Trophoblast cell (in vitro differentiated cells and primary cell): ENCODE results near the gene CADM1.

Source experiments
- DNase-seq, 2 donors: peaks; one replicate each; pipeline ENCODE4 v3.0.0-alpha.2; 2016
- H2AFZ ChIP-seq: 2 replicates; pipeline ENCODE4 v1.6.1; 2013; ENCODE audit warnings: low read length, moderate library complexity, mild to moderate bottlenecking; ENCODE audit not compliant: insufficient read depth, poor library complexity
- H2AK5ac ChIP-seq: 2 replicates; pipeline ENCODE4 v1.6.1; 2013; ENCODE audit warnings: mild to moderate bottlenecking, low read length
- H2BK120ac ChIP-seq: 2 replicates; pipeline ENCODE4 v1.6.1; 2013; ENCODE audit warnings: low read length, mild to moderate bottlenecking, moderate library complexity; ENCODE audit not compliant: insufficient read depth, poor library complexity
- H2BK12ac ChIP-seq: 2 replicates; pipeline ENCODE4 v1.6.1; 2013; ENCODE audit warnings: mild to moderate bottlenecking, low read length, moderate library complexity
- H2BK5ac ChIP-seq: 2 replicates; pipeline ENCODE4 v1.6.1; 2013; ENCODE audit warnings: low read length, low read depth, moderate library complexity, mild to moderate bottlenecking; ENCODE audit not compliant: poor library complexity
- H3K14ac ChIP-seq: 2 replicates; pipeline ENCODE4 v1.6.1; 2013; ENCODE audit warnings: mild to moderate bottlenecking, low read length
- H3K18ac ChIP-seq: 2 replicates; pipeline ENCODE4 v1.6.1; 2013; ENCODE audit warnings: mild to moderate bottlenecking, low read length
- H3K23ac ChIP-seq: 2 replicates; pipeline ENCODE4 v1.6.1; 2013; ENCODE audit warnings: low read length
- H3K27ac ChIP-seq: 2 replicates; pipeline ENCODE4 v1.5.1; 2013; ENCODE audit warnings: low read depth, mild to moderate bottlenecking, inconsistent platforms, low read length, moderate library complexity
- H3K27me3 ChIP-seq: 2 replicates; pipeline ENCODE4 v1.6.1; 2013; ENCODE audit warnings: inconsistent platforms, mild to moderate bottlenecking, low read length, moderate library complexity; ENCODE audit not compliant: insufficient read depth
- H3K36me3 ChIP-seq, 2 experiments: 1 replicate in 1 of 2; 2 replicates in 1 of 2; pipeline ENCODE4 v1.6.1; 2013; ENCODE audit warnings: low read length in 2 of 2, mild to moderate bottlenecking in 2 of 2, moderate library complexity in 1 of 2; ENCODE audit not compliant: insufficient read depth in 2 of 2, control insufficient read depth in 1 of 2
- H3K4ac ChIP-seq: 2 replicates; pipeline ENCODE4 v1.6.1; 2013; ENCODE audit warnings: low read depth, mild to moderate bottlenecking, low read length, moderate library complexity
- H3K4me1 ChIP-seq, 2 experiments: 1 replicate in 1 of 2; 2 replicates in 1 of 2; pipeline ENCODE4 v1.6.1; 2013; ENCODE audit warnings: low read length in 2 of 2, mild to moderate bottlenecking in 2 of 2, moderate library complexity in 1 of 2; ENCODE audit not compliant: insufficient read depth in 2 of 2, control insufficient read depth in 1 of 2
- H3K4me2 ChIP-seq: 2 replicates; pipeline ENCODE4 v1.6.1; 2013; ENCODE audit warnings: inconsistent platforms, mild to moderate bottlenecking, low read length, moderate library complexity
- H3K4me3 ChIP-seq: 2 replicates; pipeline ENCODE4 v1.5.1; 2013; ENCODE audit warnings: mild to moderate bottlenecking, low read depth, low read length, inconsistent platforms
- H3K79me1 ChIP-seq: one replicate; pipeline ENCODE4 v1.6.1; 2013; ENCODE audit warnings: low read length
- H3K79me2 ChIP-seq: 2 replicates; pipeline ENCODE4 v1.6.1; 2013; ENCODE audit warnings: low read length, mild to moderate bottlenecking; ENCODE audit not compliant: control insufficient read depth, insufficient read depth, poor library complexity
- H3K9ac ChIP-seq: 2 replicates; pipeline ENCODE4 v1.6.1; 2013; ENCODE audit warnings: mild to moderate bottlenecking, low read length
- H3K9me3 ChIP-seq: 2 replicates; pipeline ENCODE4 v1.6.1; 2013; ENCODE audit warnings: low read depth, mild to moderate bottlenecking, control low read depth, inconsistent platforms, low read length; ENCODE audit not compliant: insufficient read depth
- H4K12ac ChIP-seq: 2 replicates; pipeline ENCODE4 v1.6.1; 2013; ENCODE audit warnings: low read depth, mild to moderate bottlenecking, low read length, moderate library complexity
- H4K8ac ChIP-seq: 2 replicates; pipeline ENCODE4 v1.6.1; 2013; ENCODE audit warnings: low read depth, mild to moderate bottlenecking, low read length, moderate library complexity
- H4K91ac ChIP-seq: one replicate; pipeline ENCODE4 v1.6.1; 2013; ENCODE audit warnings: low read depth, mild to moderate bottlenecking, low read length, moderate library complexity
- WGBS: extraction: QIAGEN DNeasy Blood & Tissue Kit; methylation state at CpG from one replicate; pipeline ENCODE4 v1.1.7; 2013; ENCODE audit warnings: missing lambda C conversion rate; ENCODE audit not compliant: insufficient read length, insufficient coverage; ENCODE audit errors: extremely low coverage; 5-methylcytosine and 5-hydroxymethylcytosine counted together

Gene CADM1

DNA sequence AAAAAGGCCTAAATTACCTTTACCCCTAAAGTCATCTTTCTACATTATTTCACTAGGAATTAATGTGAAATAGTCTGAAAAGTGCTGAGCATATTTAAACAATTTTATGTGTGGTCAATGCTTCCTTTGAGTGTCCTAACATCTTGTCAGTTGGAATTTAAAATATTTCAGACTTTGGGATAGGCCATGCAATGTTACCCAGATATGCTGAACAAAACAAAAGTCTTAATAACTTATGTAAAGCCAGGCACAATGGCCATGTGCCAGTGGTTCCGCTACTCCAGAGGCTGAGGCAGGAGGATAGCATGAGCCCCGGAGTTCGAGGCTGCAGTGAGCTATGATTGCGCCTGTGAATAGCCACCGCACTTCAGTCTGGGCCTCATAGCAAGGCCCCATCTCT lies 137.4 kb downstream of the CADM1 start:
- Histone ChIP-seq H2BK120ac (no peak overlapping the region), H3K18ac (no peak overlapping the region), H3K14ac (no peak overlapping the region), H4K8ac (no peak overlapping the region), H2BK5ac (no peak overlapping the region), H4K12ac (no peak overlapping the region), H3K79me2 (no peaks in the 10 kb centered on the region), H2AK5ac (no peak overlapping the region), H4K91ac (no peak overlapping the region), H3K9ac (no peak overlapping the region), H3K36me3 (peaks cover 0 to 1% of the 10 kb centered on the region in 2 experiments), H3K4me2 (no peak overlapping the region), H3K79me1 (no peaks in the 10 kb centered on the region), H2BK12ac (no peak overlapping the region), H3K4ac (no peak overlapping the region), H3K23ac (no peak overlapping the region), H3K4me3 (no peak overlapping the region), H3K27ac (no peak overlapping the region), H2AFZ (no peak overlapping the region), H3K4me1 (no peaks in the 10 kb centered on the region), H3K27me3 (no peaks in the 10 kb centered on the region), H3K9me3 (no peaks in the 10 kb centered on the region)
- WGBS: no CpG with 5 or more reads among the region's 5 CpGs
- no peak for DNase-seq

DNA sequence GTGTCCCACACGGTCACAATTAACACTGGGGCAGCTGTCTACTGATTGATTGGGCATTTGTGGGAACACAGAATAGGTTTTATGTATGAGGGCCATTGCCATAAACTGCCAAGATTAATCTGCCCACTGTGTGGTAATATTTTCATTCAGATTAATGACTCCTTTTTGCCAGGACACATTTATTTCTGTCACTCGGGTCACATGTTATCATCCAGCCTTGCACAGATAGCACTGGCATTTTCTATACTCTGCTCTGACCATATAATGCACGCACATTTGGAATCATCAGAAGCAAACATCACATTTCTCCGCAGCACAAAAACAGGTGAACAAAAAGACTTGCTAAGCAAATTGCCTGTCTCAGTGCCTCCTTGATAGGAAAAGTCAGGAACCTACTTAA lies 138.3 kb downstream of the CADM1 start:
- Histone ChIP-seq H2BK12ac (no peak overlapping the region), H3K4me1 (no peaks in the 10 kb centered on the region), H2AFZ (no peak overlapping the region), H3K4ac (no peak overlapping the region), H4K12ac (no peak overlapping the region), H3K4me3 (no peak overlapping the region), H3K27ac (no peak overlapping the region), H3K79me1 (no peaks in the 10 kb centered on the region), H3K4me2 (no peak overlapping the region), H3K18ac (no peak overlapping the region), H3K23ac (no peak overlapping the region), H2BK5ac (no peak overlapping the region), H3K14ac (no peak overlapping the region), H4K8ac (no peak overlapping the region), H3K79me2 (no peaks in the 10 kb centered on the region), H3K9ac (no peak overlapping the region), H2AK5ac (no peak overlapping the region), H4K91ac (no peak overlapping the region), H3K27me3 (no peaks in the 10 kb centered on the region), H2BK120ac (no peak overlapping the region), H3K36me3 (peaks cover 0 to 1% of the 10 kb centered on the region in 2 experiments), H3K9me3 (no peaks in the 10 kb centered on the region)
- DNase-seq: no peak
- no CpG with 5 or more reads among the region's 4 CpGs for WGBS

DNA sequence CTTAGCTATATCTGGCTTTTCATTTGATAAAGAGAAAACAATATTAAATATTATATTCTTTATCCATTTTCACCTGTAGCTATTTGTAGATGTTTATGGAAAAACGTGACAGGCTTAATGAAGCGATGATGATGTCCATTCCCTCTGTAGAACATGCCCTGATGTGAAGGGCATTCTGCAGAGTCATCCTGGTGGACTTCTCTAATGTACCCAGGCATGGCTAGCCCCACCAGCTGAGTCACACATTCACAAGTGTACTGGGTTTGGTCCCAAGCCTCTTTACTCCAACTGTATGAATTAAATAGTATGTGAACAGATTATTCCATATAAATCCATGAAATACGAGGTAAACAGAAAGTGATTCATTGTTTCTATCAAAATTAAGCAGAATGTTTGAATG lies 139.3 kb downstream of the CADM1 start:
- Histone ChIP-seq H4K8ac (no peak overlapping the region), H3K79me1 (no peaks in the 10 kb centered on the region), H4K91ac (no peak overlapping the region), H3K4me2 (no peak overlapping the region), H3K27ac (no peak overlapping the region), H3K79me2 (no peaks in the 10 kb centered on the region), H2AFZ (no peak overlapping the region), H2BK12ac (no peak overlapping the region), H4K12ac (no peak overlapping the region), H3K4me3 (no peak overlapping the region), H2BK120ac (no peak overlapping the region), H3K18ac (no peak overlapping the region), H3K9ac (no peak overlapping the region), H3K4ac (no peak overlapping the region), H3K23ac (no peak overlapping the region), H2AK5ac (no peak overlapping the region), H3K9me3 (no peaks in the 10 kb centered on the region), H3K36me3 (peaks cover 0 to 1% of the 10 kb centered on the region in 2 experiments), H3K27me3 (no peaks in the 10 kb centered on the region), H2BK5ac (no peak overlapping the region), H3K4me1 (no peaks in the 10 kb centered on the region), H3K14ac (no peak overlapping the region)
- no CpG with 5 or more reads among the region's 3 CpGs for WGBS
- DNase-seq: no peak

DNA sequence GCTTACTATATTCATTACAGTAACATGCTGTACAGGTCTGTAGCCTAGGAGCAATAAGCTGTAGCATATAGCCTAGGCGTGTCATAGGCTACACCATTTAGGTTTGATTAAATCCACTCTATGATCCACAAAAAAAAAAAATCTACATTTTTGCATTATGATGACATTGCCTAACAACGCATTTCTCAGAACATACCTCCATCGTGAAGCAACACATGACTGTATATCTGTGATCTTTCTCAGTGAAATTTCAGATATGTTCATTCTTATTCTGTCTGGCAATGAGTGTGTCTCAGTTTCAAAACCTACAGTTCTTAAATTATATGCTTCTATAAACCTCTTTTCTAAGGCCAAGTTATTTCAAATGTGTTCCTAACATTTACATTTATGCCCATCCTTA lies 140.3 kb downstream of the CADM1 start:
- no peak overlapping the region for H3K9ac ChIP-seq
- H3K36me3 ChIP-seq: peaks cover 0 to 1% of the 10 kb centered on the region in 2 experiments
- peak; percentile 5 to 83 for DNase-seq
- no peaks in the 10 kb centered on the region for H3K4me1 ChIP-seq
- no peaks in the 10 kb centered on the region for H3K79me1 ChIP-seq
- no peak overlapping the region for H4K12ac ChIP-seq
- no peak overlapping the region for H3K4me2 ChIP-seq
- H3K27me3 ChIP-seq: no peaks in the 10 kb centered on the region
- no peak overlapping the region for H3K14ac ChIP-seq
- H3K23ac ChIP-seq: no peak overlapping the region
- H3K27ac ChIP-seq: no peak overlapping the region
- H2BK12ac ChIP-seq: no peak overlapping the region
- no peaks in the 10 kb centered on the region for H3K79me2 ChIP-seq
- no peak overlapping the region for H3K4me3 ChIP-seq
- H3K4ac ChIP-seq: no peak overlapping the region
- no peak overlapping the region for H4K91ac ChIP-seq
- no peak overlapping the region for H2BK120ac ChIP-seq
- H2AFZ ChIP-seq: no peak overlapping the region
- no peak overlapping the region for H3K18ac ChIP-seq
- no peak overlapping the region for H2BK5ac ChIP-seq
- WGBS: no CpG with 5 or more reads among the region's 3 CpGs
- H4K8ac ChIP-seq: no peak overlapping the region
- H3K9me3 ChIP-seq: no peaks in the 10 kb centered on the region
- no peak overlapping the region for H2AK5ac ChIP-seq
